ENCODE measurements around the gene C15orf61.

DNA sequence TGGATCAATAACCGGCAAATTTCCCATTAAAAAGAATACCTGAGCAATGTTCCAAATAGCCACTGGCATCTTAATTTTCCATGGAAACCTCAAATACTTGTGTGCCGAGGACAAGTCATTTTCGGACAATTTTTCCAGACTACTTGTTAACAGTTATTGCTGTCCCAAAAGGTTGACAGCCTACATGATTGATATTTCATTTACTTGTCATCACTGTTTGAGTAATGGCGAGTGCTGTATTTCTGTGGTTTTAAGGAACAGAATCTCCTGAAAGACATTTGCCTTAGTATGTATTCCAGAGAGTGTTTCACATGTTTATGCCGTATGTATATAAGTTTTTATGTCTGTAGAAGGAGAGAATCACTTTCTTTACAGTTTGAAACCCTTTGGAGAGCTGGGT lies 58.2 kb downstream of the C15orf61 start:
- TF ChIP-seq POLR2A (IDR thresholded peaks at IDR 0.05) (no peak), POLR2AphosphoS5 (IDR thresholded peaks at IDR 0.05) (no peak)
- TF ChIP-seq, protein P1, sequence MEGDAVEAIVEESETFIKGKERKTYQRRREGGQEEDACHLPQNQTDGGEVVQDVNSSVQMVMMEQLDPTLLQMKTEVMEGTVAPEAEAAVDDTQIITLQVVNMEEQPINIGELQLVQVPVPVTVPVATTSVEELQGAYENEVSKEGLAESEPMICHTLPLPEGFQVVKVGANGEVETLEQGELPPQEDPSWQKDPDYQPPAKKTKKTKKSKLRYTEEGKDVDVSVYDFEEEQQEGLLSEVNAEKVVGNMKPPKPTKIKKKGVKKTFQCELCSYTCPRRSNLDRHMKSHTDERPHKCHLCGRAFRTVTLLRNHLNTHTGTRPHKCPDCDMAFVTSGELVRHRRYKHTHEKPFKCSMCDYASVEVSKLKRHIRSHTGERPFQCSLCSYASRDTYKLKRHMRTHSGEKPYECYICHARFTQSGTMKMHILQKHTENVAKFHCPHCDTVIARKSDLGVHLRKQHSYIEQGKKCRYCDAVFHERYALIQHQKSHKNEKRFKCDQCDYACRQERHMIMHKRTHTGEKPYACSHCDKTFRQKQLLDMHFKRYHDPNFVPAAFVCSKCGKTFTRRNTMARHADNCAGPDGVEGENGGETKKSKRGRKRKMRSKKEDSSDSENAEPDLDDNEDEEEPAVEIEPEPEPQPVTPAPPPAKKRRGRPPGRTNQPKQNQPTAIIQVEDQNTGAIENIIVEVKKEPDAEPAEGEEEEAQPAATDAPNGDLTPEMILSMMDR (IDR thresholded peaks at IDR 0.05) = no peak
